ENCODE results near the gene PXMP4. TPM values are rescaled to one million over a fixed set of nuclear protein-coding genes. Genes with fewer than 3 reads are reported as not detected.

PXMP4 gene
- total and polyA plus RNA-seq, 12 donors, result 6.8 to 47.4 (median 20.4) TPM

DNA sequence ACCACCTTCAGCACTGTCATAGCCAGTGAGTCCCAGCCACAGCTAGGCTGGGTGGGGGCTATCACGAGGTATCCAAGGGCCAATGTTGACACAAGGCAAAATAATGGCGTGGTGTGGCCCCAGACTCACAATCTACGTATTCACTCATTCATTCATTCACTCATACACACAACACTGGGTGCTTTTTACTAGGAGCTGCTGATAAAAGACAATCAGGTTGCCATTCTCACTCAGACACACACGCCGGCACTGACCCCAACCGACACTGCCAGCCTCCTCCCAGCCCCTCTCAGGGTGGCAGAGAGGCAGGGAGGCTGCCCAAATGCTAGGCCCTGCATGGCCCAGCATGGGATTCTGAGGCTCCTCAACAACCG is 59.4 kb downstream of the PXMP4 start:
- peaks cover 0 to 34% of the 10 kb centered on the region in 2 donors for H3K36me3 ChIP-seq (replicated peaks in 1 of 2)
- WGBS, 4 donors, result 86 to 94% (median 89%) methylated on average over 5 to 7 of the region's 7 CpGs
- intact Hi-C loops (cut with DNase I), result loop anchor here in 1 of 2 donors (5.0 kb wide), 1 partner anchor 208 kb away; no protein-coding TSS in a partner anchor
- peaks cover 8 to 17% of the 10 kb centered on the region in 2 donors for H3K4me1 ChIP-seq (replicated peaks in 1 of 2)
- TF ChIP-seq POLR2A (IDR thresholded peaks at IDR 0.05), result no peak
- TF ChIP-seq, protein P1, sequence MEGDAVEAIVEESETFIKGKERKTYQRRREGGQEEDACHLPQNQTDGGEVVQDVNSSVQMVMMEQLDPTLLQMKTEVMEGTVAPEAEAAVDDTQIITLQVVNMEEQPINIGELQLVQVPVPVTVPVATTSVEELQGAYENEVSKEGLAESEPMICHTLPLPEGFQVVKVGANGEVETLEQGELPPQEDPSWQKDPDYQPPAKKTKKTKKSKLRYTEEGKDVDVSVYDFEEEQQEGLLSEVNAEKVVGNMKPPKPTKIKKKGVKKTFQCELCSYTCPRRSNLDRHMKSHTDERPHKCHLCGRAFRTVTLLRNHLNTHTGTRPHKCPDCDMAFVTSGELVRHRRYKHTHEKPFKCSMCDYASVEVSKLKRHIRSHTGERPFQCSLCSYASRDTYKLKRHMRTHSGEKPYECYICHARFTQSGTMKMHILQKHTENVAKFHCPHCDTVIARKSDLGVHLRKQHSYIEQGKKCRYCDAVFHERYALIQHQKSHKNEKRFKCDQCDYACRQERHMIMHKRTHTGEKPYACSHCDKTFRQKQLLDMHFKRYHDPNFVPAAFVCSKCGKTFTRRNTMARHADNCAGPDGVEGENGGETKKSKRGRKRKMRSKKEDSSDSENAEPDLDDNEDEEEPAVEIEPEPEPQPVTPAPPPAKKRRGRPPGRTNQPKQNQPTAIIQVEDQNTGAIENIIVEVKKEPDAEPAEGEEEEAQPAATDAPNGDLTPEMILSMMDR (IDR thresholded peaks at IDR 0.05), result no peak
- peak in 1 of 7 donors; percentile 50 for DNase-seq
- no peaks in the 10 kb centered on the region for H3K9me3 ChIP-seq (replicated peaks in 1 of 3)
- H3K27ac ChIP-seq, result no peak overlapping the region
- no peaks in the 10 kb centered on the region for H3K27me3 ChIP-seq
- no peak overlapping the region for H3K4me3 ChIP-seq

DNA sequence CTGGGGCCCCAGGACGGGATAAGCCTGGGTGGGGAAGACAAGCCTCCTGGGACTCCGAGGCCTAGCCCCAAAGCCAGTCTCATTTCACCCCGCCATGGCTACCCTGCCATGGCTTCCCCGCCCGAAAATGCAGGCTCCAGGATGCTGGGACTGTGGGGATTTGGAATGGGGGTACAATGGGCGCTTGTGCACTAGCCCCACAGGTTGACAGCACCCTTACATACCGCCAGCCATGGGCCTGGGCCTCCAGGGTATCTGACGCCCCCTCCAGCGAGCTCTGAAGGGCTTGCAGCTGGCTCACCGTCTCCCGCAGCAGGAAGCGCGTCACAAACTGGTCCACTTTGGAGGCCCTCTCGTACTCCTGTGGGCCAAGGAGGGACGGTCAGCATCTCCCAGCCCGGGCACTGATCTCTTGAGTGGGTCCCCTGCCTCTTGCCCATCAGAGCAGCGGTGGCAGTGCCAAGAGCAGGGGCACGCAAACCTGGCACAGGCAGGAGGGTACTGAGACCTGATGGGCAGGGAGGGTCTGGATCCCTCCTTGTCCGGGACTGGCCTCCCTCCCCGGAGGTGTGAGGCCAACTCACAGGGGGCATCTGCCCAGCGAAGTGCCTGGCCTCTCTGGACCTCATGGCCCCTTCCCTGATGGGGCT is 60.0 kb downstream of the PXMP4 start:
- Histone ChIP-seq H3K9me3 (replicated peaks in 1 of 3) (no peaks in the 10 kb centered on the region), H3K4me1 (replicated peaks in 1 of 2) (peaks cover 8 to 17% of the 10 kb centered on the region in 2 donors), H3K4me3 (no peak overlapping the region), H3K27ac (no peak overlapping the region), H3K27me3 (no peaks in the 10 kb centered on the region), H3K36me3 (replicated peaks in 1 of 2) (peaks cover 0 to 34% of the 10 kb centered on the region in 2 donors)
- no peak for TF ChIP-seq POLR2A (IDR thresholded peaks at IDR 0.05)
- TF ChIP-seq, protein P1 (IDR thresholded peaks at IDR 0.05), result no peak
- 87 to 93% (median 89%) methylated on average over 2 to 21 of the region's 21 CpGs for WGBS, 4 donors
- DNase-seq, result peak in 2 of 7 donors; percentile 26 to 50
- intact Hi-C loops (cut with DNase I), result loop anchor here in 1 of 2 donors (5.0 kb wide), 1 partner anchor 208 kb away; no protein-coding TSS in a partner anchor

DNA sequence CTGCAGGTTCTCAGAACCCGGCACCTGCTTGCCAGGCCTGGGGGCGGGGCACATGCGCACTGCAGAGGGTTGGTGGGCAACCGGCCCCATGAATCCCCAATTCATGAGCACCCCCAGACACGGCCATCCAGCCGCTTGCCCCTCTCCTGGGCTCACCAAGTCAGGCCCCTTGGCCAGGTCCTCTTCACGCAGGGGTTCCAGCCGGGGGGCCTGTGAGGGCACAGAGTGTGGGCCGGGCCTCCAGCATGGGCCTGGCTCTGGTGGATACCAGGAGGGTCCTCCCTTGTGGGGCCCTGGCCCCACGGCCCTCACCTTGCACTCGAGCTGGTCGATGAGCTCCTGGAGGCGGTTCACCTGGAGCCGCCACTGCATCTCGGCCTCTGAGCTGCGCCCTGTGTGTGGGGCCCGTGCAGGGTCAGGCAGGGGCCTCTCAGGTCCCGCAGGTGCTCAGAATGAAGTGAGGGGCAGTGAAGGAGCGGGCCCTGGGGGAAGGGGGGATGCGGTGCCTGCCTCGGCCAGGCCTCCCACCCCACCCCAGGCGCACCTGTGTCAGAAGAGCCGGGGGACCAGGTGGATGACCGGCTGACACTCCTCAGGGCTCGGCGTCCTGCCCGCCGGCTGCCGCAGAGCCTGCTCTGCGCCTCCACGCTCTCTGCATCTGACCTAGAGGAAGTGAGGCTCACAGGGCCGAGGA is 60.6 kb downstream of the PXMP4 start:
- 92 to 98% (median 93%) methylated on average over 9 to 32 of the region's 32 CpGs for WGBS, 4 donors
- Histone ChIP-seq H3K27ac (no peak overlapping the region), H3K27me3 (no peaks in the 10 kb centered on the region), H3K9me3 (replicated peaks in 1 of 3) (no peaks in the 10 kb centered on the region), H3K4me3 (no peak overlapping the region), H3K36me3 (replicated peaks in 1 of 2) (peaks cover 0 to 34% of the 10 kb centered on the region in 2 donors), H3K4me1 (replicated peaks in 1 of 2) (peaks cover 8 to 15% of the 10 kb centered on the region in 2 donors)
- intact Hi-C loops (cut with DNase I), result loop anchor here in 1 of 2 donors (5.0 kb wide), 1 partner anchor 207 kb away; no protein-coding TSS in a partner anchor
- TF ChIP-seq, protein P1 (IDR thresholded peaks at IDR 0.05), result no peak
- no peak for TF ChIP-seq POLR2A (IDR thresholded peaks at IDR 0.05)
- peak in 3 of 7 donors; percentile 16 to 49 (median 28) for DNase-seq

DNA sequence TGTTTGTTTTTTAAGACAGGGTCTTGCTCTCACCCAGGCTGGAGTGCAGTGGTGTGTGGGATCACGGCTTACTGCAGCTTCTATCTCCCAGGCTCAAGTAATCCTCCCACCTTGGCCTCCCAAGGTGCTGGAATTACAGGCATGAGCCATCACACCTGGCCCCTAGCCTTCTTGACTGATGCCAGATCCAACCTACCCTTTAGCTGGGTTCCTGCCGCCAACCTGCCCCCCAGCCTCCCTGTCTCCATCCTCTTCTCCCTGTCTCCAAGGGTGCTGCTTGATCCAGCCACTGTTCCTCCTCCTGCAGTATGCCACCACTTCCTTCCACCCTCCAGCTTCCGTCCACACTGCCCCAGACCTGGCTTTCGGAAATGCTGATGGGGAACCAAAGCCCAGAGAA is 61.2 kb downstream of the PXMP4 start:
- 88 to 100% (median 94%) methylated on average over 4 of the region's 4 CpGs for WGBS, 4 donors
- H3K9me3 ChIP-seq (replicated peaks in 1 of 3), result no peaks in the 10 kb centered on the region
- peaks cover 6 to 10% of the 10 kb centered on the region in 2 donors for H3K4me1 ChIP-seq (replicated peaks in 1 of 2)
- intact Hi-C loops (cut with DNase I), result no loop called here
- no peak overlapping the region for H3K4me3 ChIP-seq
- TF ChIP-seq, protein P1 (IDR thresholded peaks at IDR 0.05), result no peak
- no peak for TF ChIP-seq POLR2A (IDR thresholded peaks at IDR 0.05)
- peak in 1 of 7 donors; percentile 11 for DNase-seq
- no peak overlapping the region for H3K27ac ChIP-seq
- H3K36me3 ChIP-seq (replicated peaks in 1 of 2), result peaks cover 0 to 34% of the 10 kb centered on the region in 2 donors
- H3K27me3 ChIP-seq, result no peaks in the 10 kb centered on the region

All from adrenal gland (tissue), 12 donors.